Astrocyte (in vitro differentiated cells and primary cell): Measurements from ENCODE around the gene ZNF280C.

ENCODE experiments used
- EZH2 ChIP-seq: IDR thresholded peaks from 2 replicates; pipeline ENCODE4 v1.6.1; 2012; ENCODE audit warnings: mild to moderate bottlenecking, low read length, inconsistent platforms; ENCODE audit not compliant: insufficient read depth
- TF ChIP-seq, protein P1 (sequence below): IDR thresholded peaks from 2 replicates; pipeline ENCODE4 v1.5.1; 2011; ENCODE audit warnings: low read depth, mild to moderate bottlenecking, inconsistent platforms, low read length, moderate library complexity; ENCODE audit not compliant: insufficient read depth

DNA sequence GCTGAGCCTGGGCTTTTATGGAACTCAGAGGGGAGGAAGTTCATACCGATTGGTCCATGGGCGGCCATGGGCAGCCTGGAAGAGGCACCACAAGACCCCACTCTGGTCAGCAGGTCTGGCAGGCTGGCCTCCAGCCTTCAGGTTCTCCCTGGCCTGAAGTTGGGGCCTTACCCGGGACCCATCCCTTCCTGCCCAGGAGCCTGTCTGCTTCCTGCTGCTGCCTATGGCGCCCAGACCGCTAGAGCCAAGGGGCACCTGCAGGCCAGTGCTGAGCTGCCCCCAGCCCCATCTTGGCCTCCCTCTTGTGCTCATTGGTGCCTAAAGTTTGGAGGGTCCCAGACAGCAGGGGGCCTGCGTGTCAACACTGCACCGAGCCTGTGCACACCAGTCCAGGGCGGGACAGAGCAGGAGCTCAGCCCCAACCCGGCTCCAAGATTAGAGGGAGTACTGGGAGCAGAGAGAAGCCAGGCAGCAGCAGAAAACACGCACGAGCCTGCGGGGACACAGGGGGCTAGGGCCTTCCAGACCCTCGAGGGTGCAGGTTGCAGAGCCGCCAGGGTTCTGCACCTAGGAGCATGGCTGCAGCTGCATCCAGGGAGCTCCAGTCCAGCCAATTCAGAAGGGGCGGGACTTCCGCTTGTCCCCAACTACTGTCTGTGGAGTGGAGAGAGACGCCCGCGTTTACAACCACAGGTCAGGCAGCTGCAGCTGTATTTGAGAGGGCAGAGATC lies 30.7 kb upstream of the ZNF280C start:
- TF ChIP-seq, protein P1, sequence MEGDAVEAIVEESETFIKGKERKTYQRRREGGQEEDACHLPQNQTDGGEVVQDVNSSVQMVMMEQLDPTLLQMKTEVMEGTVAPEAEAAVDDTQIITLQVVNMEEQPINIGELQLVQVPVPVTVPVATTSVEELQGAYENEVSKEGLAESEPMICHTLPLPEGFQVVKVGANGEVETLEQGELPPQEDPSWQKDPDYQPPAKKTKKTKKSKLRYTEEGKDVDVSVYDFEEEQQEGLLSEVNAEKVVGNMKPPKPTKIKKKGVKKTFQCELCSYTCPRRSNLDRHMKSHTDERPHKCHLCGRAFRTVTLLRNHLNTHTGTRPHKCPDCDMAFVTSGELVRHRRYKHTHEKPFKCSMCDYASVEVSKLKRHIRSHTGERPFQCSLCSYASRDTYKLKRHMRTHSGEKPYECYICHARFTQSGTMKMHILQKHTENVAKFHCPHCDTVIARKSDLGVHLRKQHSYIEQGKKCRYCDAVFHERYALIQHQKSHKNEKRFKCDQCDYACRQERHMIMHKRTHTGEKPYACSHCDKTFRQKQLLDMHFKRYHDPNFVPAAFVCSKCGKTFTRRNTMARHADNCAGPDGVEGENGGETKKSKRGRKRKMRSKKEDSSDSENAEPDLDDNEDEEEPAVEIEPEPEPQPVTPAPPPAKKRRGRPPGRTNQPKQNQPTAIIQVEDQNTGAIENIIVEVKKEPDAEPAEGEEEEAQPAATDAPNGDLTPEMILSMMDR = no peak
- no peak for TF ChIP-seq EZH2
